OCI-LY3 (cell line): ENCODE measurements around the gene GPRASP2.

Experiments
- EZH2phosphoT487 ChIP-seq: fragments of 200-600 bp; shearing (Covaris generic); IDR thresholded peaks from 2 replicates; pipeline ENCODE4 v1.6.1; 2018; ENCODE audit warnings: antibody characterized with exemption, mixed run types, low read depth
- TF ChIP-seq, protein P1 (sequence below): fragments of 200-600, 300-600 bp; sonication (generic); IDR thresholded peaks from 2 replicates; pipeline ENCODE4 v1.5.1; 2014; ENCODE audit warnings: antibody characterized with exemption, low read length, low read depth

GRCh38 chrX:102697494-102697893, 14.8 kb upstream of the GPRASP2 start:
- no peak for TF ChIP-seq EZH2phosphoT487
- TF ChIP-seq, protein P1, sequence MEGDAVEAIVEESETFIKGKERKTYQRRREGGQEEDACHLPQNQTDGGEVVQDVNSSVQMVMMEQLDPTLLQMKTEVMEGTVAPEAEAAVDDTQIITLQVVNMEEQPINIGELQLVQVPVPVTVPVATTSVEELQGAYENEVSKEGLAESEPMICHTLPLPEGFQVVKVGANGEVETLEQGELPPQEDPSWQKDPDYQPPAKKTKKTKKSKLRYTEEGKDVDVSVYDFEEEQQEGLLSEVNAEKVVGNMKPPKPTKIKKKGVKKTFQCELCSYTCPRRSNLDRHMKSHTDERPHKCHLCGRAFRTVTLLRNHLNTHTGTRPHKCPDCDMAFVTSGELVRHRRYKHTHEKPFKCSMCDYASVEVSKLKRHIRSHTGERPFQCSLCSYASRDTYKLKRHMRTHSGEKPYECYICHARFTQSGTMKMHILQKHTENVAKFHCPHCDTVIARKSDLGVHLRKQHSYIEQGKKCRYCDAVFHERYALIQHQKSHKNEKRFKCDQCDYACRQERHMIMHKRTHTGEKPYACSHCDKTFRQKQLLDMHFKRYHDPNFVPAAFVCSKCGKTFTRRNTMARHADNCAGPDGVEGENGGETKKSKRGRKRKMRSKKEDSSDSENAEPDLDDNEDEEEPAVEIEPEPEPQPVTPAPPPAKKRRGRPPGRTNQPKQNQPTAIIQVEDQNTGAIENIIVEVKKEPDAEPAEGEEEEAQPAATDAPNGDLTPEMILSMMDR: no peak
